ENCODE data around the gene TP53I13. TPM values are rescaled to one million over a fixed set of nuclear protein-coding genes. Genes with fewer than 3 reads are reported as not detected.

Gene TP53I13
- total RNA-seq, 4 donors from 2014 or later, result 119 to 188 (median 152) TPM

DNA sequence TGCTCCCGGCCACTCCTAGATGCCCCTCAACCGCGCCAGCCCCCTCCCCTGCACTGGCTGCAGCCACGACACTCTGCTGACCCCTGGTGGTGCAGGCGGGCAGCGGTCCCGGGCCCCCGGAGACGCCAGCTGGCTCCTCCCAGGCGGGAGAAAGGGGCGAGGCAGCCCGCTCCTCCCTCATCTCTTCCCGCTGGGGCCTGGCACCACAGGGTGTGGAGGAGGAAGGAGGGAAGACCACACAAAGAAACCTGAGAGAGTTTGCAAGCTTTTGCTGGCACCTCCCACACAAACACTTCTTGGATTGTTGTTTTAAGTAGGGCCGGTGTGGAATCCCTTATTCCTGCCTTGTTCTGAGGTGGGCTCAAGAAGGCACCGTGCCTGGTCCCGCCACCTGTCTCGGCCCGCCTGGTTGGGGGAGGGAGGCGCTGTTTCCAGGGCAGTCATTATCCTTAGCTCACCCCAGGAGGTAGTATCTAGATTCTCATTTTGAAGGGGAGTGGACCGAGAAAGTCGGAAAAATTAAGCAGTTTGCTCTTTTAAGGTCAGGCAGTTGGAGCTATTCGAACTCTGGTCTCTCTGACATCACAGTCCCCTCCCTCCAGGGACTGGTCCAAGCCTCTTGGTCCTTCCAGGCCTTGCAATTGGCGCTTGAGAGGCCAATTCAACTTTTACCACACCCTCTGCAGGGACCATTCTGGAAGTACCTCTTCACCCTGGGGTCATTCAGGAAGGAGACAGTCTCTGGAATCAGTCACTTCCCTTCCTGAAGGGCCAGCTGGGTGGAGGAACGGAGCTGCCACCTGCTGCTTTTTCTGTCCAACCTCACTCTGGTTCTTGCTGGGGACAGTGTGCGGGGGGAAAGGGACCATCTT, 23.5 kb downstream of the TP53I13 start:
- H3K9me3 ChIP-seq, result no peaks in the 10 kb centered on the region
- peak; percentile 77 to 85 for DNase-seq (ENCODE audit: low spot score in 2 of 2)
- TF ChIP-seq EP300 (IDR thresholded peaks at IDR 0.05) (peak in 1 of 2 donors; percentile 34), POLR2A (IDR thresholded peaks at IDR 0.05) (no peak)
- TF ChIP-seq, protein P1, sequence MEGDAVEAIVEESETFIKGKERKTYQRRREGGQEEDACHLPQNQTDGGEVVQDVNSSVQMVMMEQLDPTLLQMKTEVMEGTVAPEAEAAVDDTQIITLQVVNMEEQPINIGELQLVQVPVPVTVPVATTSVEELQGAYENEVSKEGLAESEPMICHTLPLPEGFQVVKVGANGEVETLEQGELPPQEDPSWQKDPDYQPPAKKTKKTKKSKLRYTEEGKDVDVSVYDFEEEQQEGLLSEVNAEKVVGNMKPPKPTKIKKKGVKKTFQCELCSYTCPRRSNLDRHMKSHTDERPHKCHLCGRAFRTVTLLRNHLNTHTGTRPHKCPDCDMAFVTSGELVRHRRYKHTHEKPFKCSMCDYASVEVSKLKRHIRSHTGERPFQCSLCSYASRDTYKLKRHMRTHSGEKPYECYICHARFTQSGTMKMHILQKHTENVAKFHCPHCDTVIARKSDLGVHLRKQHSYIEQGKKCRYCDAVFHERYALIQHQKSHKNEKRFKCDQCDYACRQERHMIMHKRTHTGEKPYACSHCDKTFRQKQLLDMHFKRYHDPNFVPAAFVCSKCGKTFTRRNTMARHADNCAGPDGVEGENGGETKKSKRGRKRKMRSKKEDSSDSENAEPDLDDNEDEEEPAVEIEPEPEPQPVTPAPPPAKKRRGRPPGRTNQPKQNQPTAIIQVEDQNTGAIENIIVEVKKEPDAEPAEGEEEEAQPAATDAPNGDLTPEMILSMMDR (IDR thresholded peaks at IDR 0.05), result peak; percentile 95 to 98 (median 97)
- peak overlapping the region; percentile 39 to 96 (median 56) for H3K4me3 ChIP-seq
- no peaks in the 10 kb centered on the region for H3K27me3 ChIP-seq
- H3K27ac ChIP-seq, result peak overlapping the region; percentile 72 to 97 (median 92)
- 8 to 13% methylated on average over 25 of the region's 25 CpGs for WGBS, 2 donors
- H3K36me3 ChIP-seq, result no peaks in the 10 kb centered on the region
- H3K4me1 ChIP-seq, result peaks cover 0 to 84% (median 60%) of the 10 kb centered on the region in 4 donors

DNA sequence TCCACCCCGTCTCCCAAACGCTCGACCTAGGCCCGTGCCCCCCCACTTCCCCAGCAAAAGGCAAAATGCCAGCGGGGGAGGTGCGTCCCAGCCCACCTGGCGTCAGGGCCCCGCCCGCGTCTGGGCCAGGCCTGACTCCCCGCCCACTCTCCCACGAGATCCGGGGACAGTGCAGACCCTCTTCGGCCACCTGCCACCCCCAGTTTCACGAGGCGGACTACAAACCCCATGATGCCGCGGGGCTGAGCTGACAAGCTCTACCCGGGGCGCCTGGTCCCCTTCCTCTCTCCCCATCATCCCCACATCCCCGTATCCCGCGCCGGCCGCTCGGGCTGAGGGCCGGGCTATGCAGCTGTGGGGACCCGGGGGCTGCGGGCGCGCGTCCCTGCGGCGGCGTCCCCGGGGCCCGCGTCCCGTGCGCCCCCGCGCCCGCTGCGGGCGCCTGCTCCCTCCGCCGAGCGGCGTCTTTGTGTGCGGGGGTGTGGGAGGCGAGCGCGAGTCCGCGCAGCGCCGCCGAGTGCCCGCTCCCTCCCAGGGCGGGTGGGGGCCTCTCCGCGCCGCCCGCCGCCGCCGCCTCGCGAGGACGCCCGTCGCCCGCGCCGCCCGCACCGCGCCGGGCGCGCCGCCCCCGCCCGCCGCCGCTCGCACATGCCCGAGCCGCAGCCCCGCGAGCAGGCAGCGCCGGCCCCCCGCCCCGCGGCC, 24.5 kb downstream of the TP53I13 start, which contains the start of gene ANKRD13B:
ANKRD13B (plus strand) TSS at position 283 of the 702 bp plus-strand sequence. CDS start 490 bp downstream, outside the sequence.
- WGBS, 2 donors, result 0 to 1% methylated on average over 15 to 34 of the region's 96 CpGs
- DNase-seq (ENCODE audit: low spot score in 2 of 2), result no peak
- TF ChIP-seq, protein P1 (IDR thresholded peaks at IDR 0.05), result no peak
- TF ChIP-seq POLR2A (IDR thresholded peaks at IDR 0.05) (no peak), EP300 (IDR thresholded peaks at IDR 0.05) (no peak)
- H3K4me3 ChIP-seq, result peak within 1 kb of the TSS; percentile 39 to 96 (median 70)
- no peaks in the 10 kb centered on the region for H3K36me3 ChIP-seq
- no peaks in the 10 kb centered on the region for H3K9me3 ChIP-seq
- peaks cover 0 to 84% (median 58%) of the 10 kb centered on the region in 4 donors for H3K4me1 ChIP-seq
- peak within 1 kb of the TSS; percentile 74 to 97 (median 92) for H3K27ac ChIP-seq
- no peaks in the 10 kb centered on the region for H3K27me3 ChIP-seq

- H3K36me3 ChIP-seq, result no peaks in the 10 kb centered on the region
- H3K27ac ChIP-seq, result peak overlapping the region; percentile 50 to 80 (median 74)
- H3K4me3 ChIP-seq, result peak overlapping the region; percentile 39 to 96 (median 70)
- WGBS, 2 donors, result 11 to 20% methylated on average over 9 to 35 of the region's 64 CpGs
- DNase-seq (ENCODE audit: low spot score in 2 of 2), result no peak
- peaks cover 0 to 83% (median 56%) of the 10 kb centered on the region in 4 donors for H3K4me1 ChIP-seq
- H3K27me3 ChIP-seq, result no peaks in the 10 kb centered on the region
- TF ChIP-seq EP300 (IDR thresholded peaks at IDR 0.05) (no peak), POLR2A (IDR thresholded peaks at IDR 0.05) (no peak)
- TF ChIP-seq, protein P1 (IDR thresholded peaks at IDR 0.05), result peak in 1 of 5 experiments; percentile 26
- H3K9me3 ChIP-seq, result no peaks in the 10 kb centered on the region
Measured at GRCh38 chr17:29593591-29594518, 25.4 kb downstream of the TP53I13 start.

GRCh38 chr17:29594519-29595090, 26.1 kb downstream of the TP53I13 start:
- Histone ChIP-seq H3K4me3 (peak overlapping the region in 3 of 4 donors; percentile 39 to 96 (median 66)), H3K4me1 (peaks cover 0 to 83% (median 56%) of the 10 kb centered on the region in 4 donors), H3K27ac (peak overlapping the region in 2 of 4 donors; percentile 73 to 80), H3K36me3 (no peaks in the 10 kb centered on the region), H3K9me3 (no peaks in the 10 kb centered on the region), H3K27me3 (no peaks in the 10 kb centered on the region)
- WGBS, 2 donors, result 79 to 85% methylated on average over 9 to 11 of the region's 11 CpGs
- no peak for TF ChIP-seq EP300 (IDR thresholded peaks at IDR 0.05)
- TF ChIP-seq, protein P1 (IDR thresholded peaks at IDR 0.05), result no peak
- TF ChIP-seq POLR2A (IDR thresholded peaks at IDR 0.05), result no peak
- no peak for DNase-seq (ENCODE audit: low spot score in 2 of 2)

Data from tibial nerve (tissue), 4 donors.